Karpas-422 (cell line): ENCODE measurements around the gene GGNBP2. TPM values are rescaled to one million over a fixed set of nuclear protein-coding genes. Genes with fewer than 3 reads are reported as not detected.

ENCODE experiments used
- DNase-seq: peaks from one replicate; pipeline ENCODE4 v3.0.0-alpha.2; 2015
- H2AFZ ChIP-seq: fragments of 200-600 bp; sonication (generic); 2 replicates; pipeline ENCODE4 v1.6.1; 2014; ENCODE audit warnings: antibody characterized with exemption, low read length, mixed read lengths
- H3K27ac ChIP-seq: fragments of 200-600 bp; sonication (generic); 2 replicates; pipeline ENCODE4 v1.5.1; 2014; ENCODE audit warnings: mild to moderate bottlenecking, low read length, moderate library complexity
- H3K27me3 ChIP-seq: fragments of 200-600 bp; sonication (generic); 2 replicates; pipeline ENCODE4 v1.6.1; 2014; ENCODE audit warnings: low read length, mixed read lengths
- H3K36me3 ChIP-seq: fragments of 200-600 bp; sonication (generic); 2 replicates; pipeline ENCODE4 v1.6.1; 2014; ENCODE audit warnings: low read length, mixed read lengths; ENCODE audit not compliant: insufficient read depth
- H3K4me1 ChIP-seq: fragments of 200-600 bp; sonication (generic); 2 replicates; pipeline ENCODE4 v1.6.1; 2014; ENCODE audit warnings: mild to moderate bottlenecking, low read length, mixed read lengths
- H3K4me2 ChIP-seq: fragments of 200-600 bp; sonication (generic); 2 replicates; pipeline ENCODE4 v1.6.1; 2014; ENCODE audit warnings: low read length, low read depth, mild to moderate bottlenecking; ENCODE audit not compliant: poor library complexity, severe bottlenecking
- H3K4me3 ChIP-seq: fragments of 200-600 bp; sonication (generic); 2 replicates; pipeline ENCODE4 v1.5.1; 2014; ENCODE audit warnings: mild to moderate bottlenecking, antibody characterized with exemption, low read length, mixed read lengths
- H3K79me2 ChIP-seq: fragments of 200-600 bp; sonication (generic); 2 replicates; pipeline ENCODE4 v1.6.1; 2014; ENCODE audit warnings: mild to moderate bottlenecking, low read length, mixed read lengths
- H3K9ac ChIP-seq: fragments of 200-600 bp; sonication (generic); 2 replicates; pipeline ENCODE4 v1.6.0; 2014; ENCODE audit warnings: low read length
- H3K9me2 ChIP-seq: fragments of 200-600 bp; sonication (generic), shearing (Covaris generic); replicated peaks from 2 replicates; pipeline ENCODE4 v1.6.0; 2014; ENCODE audit warnings: mild to moderate bottlenecking, low read length, moderate library complexity; ENCODE audit not compliant: insufficient read depth
- H3K9me3 ChIP-seq: fragments of 300-700, 200-600 bp; sonication (generic); 2 replicates; pipeline ENCODE4 v1.6.1; 2014; ENCODE audit warnings: low read length, mixed read lengths
- H4K20me1 ChIP-seq: fragments of 200-600 bp; sonication (generic); 2 replicates; pipeline ENCODE4 v1.6.1; 2014; ENCODE audit warnings: mild to moderate bottlenecking, antibody characterized with exemption, low read length, low read depth; ENCODE audit not compliant: insufficient read depth
- total RNA-seq: library from RNA; depleted of rRNA; stranded (reverse); fragments of >200 nt; shearing (Covaris generic); gene quantifications from 2 replicates; pipeline ENCODE4 v1.2.3, GENCODE V29; 2014; ENCODE audit warnings: low replicate concordance

Gene GGNBP2
- total RNA-seq, 1 experiment from 2014 or later, result 49.5 TPM

- Histone ChIP-seq H3K36me3 (peaks cover 6% of the 10 kb centered on the region; the same call in 1 of the 2 replicates), H3K27ac (no peak overlapping the region), H4K20me1 (no peaks in the 10 kb centered on the region), H3K79me2 (no peaks in the 10 kb centered on the region), H3K27me3 (no peaks in the 10 kb centered on the region), H3K9ac (no peak overlapping the region), H3K4me1 (no peaks in the 10 kb centered on the region), H2AFZ (no peak overlapping the region), H3K4me2 (no peak overlapping the region), H3K4me3 (no peak overlapping the region), H3K9me3 (no peaks in the 10 kb centered on the region), H3K9me2 (no peaks in the 10 kb centered on the region)
- no peak for DNase-seq
These were observed 35.3 kb upstream of the GGNBP2 start for GRCh38 chr17:36509272-36509985.

- Histone ChIP-seq H3K9me2 (no peaks in the 10 kb centered on the region), H3K4me3 (no peak overlapping the region), H3K27ac (no peak overlapping the region), H3K9me3 (no peaks in the 10 kb centered on the region), H3K27me3 (no peaks in the 10 kb centered on the region), H3K36me3 (peaks cover 8% of the 10 kb centered on the region; the same call in 1 of the 2 replicates), H4K20me1 (no peaks in the 10 kb centered on the region), H2AFZ (no peak overlapping the region), H3K4me2 (no peak overlapping the region), H3K9ac (no peak overlapping the region), H3K4me1 (no peaks in the 10 kb centered on the region), H3K79me2 (no peaks in the 10 kb centered on the region)
- DNase-seq, result no peak
These were observed 34.1 kb upstream of the GGNBP2 start for GRCh38 chr17:36510636-36511035.

GRCh38 chr17:36511216-36511615 is 33.5 kb upstream of the GGNBP2 start:
- Histone ChIP-seq H4K20me1 (no peaks in the 10 kb centered on the region), H3K4me1 (no peaks in the 10 kb centered on the region), H3K9me2 (no peaks in the 10 kb centered on the region), H3K27me3 (no peaks in the 10 kb centered on the region), H3K4me3 (no peak overlapping the region), H3K9ac (no peak overlapping the region), H3K27ac (no peak overlapping the region), H3K36me3 (peaks cover 8% of the 10 kb centered on the region; the same call in 1 of the 2 replicates), H3K4me2 (no peak overlapping the region), H2AFZ (no peak overlapping the region), H3K9me3 (no peaks in the 10 kb centered on the region), H3K79me2 (no peaks in the 10 kb centered on the region)
- DNase-seq, result no peak

DNA sequence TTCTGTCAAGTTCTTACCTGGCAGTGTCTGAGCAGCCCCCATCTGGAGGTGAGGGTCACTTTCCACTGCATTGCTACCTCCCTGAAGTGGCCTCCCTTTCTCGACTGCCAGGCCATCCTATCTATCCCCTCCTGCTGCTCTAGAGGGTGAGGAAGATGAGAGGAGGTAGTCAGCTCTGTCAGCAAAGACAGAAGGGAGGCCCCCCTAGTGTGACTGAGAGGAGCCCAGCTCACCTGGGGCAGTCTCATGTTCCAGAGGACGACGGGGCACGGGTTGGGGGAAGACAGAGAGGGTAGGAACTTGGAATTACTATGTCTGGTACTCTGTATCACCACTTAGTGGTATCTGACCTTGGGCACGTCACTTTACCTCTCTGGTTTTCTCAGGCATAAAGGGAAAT is 32.1 kb upstream of the GGNBP2 start:
- Histone ChIP-seq H3K4me1 (no peaks in the 10 kb centered on the region), H3K27me3 (no peaks in the 10 kb centered on the region), H3K27ac (no peak overlapping the region), H2AFZ (no peak overlapping the region), H3K4me3 (no peak overlapping the region), H3K9me2 (no peaks in the 10 kb centered on the region), H3K36me3 (peaks cover 5% of the 10 kb centered on the region; the same call in 1 of the 2 replicates), H4K20me1 (no peaks in the 10 kb centered on the region), H3K4me2 (no peak overlapping the region), H3K9me3 (no peaks in the 10 kb centered on the region), H3K79me2 (no peaks in the 10 kb centered on the region), H3K9ac (no peak overlapping the region)
- DNase-seq, result no peak

GRCh38 chr17:36514856-36515255 is 29.9 kb upstream of the GGNBP2 start:
- DNase-seq, result no peak
- Histone ChIP-seq H3K9me3 (no peaks in the 10 kb centered on the region), H3K9me2 (no peaks in the 10 kb centered on the region), H3K4me3 (no peak overlapping the region), H2AFZ (no peak overlapping the region), H3K4me1 (no peaks in the 10 kb centered on the region), H3K36me3 (peaks cover 11% of the 10 kb centered on the region; the same call in 1 of the 2 replicates), H3K79me2 (no peaks in the 10 kb centered on the region), H3K27ac (no peak overlapping the region), H4K20me1 (no peaks in the 10 kb centered on the region), H3K27me3 (no peaks in the 10 kb centered on the region), H3K4me2 (no peak overlapping the region), H3K9ac (no peak overlapping the region)

- H3K36me3 ChIP-seq, result peaks cover 16% of the 10 kb centered on the region; the same call in 1 of the 2 replicates
These were observed 28.9 kb upstream of the GGNBP2 start for GRCh38 chr17:36515837-36516236.

DNA sequence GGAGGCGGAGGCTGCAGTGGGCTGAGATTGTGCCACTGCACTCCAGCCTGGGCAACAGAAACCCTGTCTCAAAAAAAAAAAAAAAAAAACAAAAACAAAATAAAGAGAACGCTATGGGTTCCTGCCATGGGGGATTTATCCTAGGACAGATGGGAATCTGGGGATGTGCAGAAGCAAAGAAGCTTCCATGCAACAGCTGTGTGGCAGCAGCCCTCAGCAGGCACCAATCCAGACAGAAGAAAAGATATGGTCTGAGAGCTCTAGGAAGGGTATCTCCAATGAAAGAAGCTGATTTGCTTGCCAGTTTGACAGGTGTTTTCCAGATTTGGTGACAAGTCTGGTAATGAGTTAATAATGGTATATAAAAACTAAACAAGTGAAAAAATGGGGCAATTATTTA is 21.6 kb upstream of the GGNBP2 start:
- H3K27me3 ChIP-seq, result no peaks in the 10 kb centered on the region
- H4K20me1 ChIP-seq, result no peaks in the 10 kb centered on the region

More at GRCh38 chr17:36515837-36516236, 28.9 kb upstream of the GGNBP2 start:
- Histone ChIP-seq H3K79me2 (no peaks in the 10 kb centered on the region), H3K4me1 (no peaks in the 10 kb centered on the region), H2AFZ (no peak overlapping the region), H3K4me3 (no peak overlapping the region), H3K27ac (no peak overlapping the region), H4K20me1 (no peaks in the 10 kb centered on the region), H3K9ac (no peak overlapping the region), H3K9me2 (no peaks in the 10 kb centered on the region), H3K4me2 (no peak overlapping the region), H3K9me3 (no peaks in the 10 kb centered on the region), H3K27me3 (no peaks in the 10 kb centered on the region)
- no peak for DNase-seq

GRCh38 chr17:36524428-36524876 is 20.3 kb upstream of the GGNBP2 start:
- peaks cover 4% of the 10 kb centered on the region; the same call in 1 of the 2 replicates for H3K79me2 ChIP-seq
- no peaks in the 10 kb centered on the region for H3K27me3 ChIP-seq
- H3K9me3 ChIP-seq, result no peaks in the 10 kb centered on the region
- peaks cover 48% of the 10 kb centered on the region for H3K36me3 ChIP-seq
- no peak overlapping the region for H3K4me2 ChIP-seq
- H3K9me2 ChIP-seq, result no peaks in the 10 kb centered on the region
- H3K9ac ChIP-seq, result no peak overlapping the region
- no peak overlapping the region for H3K27ac ChIP-seq
- H3K4me3 ChIP-seq, result no peak overlapping the region
- no peaks in the 10 kb centered on the region for H4K20me1 ChIP-seq
- DNase-seq, result no peak
- no peaks in the 10 kb centered on the region for H3K4me1 ChIP-seq
- H2AFZ ChIP-seq, result no peak overlapping the region

More for the DNA sequence above, 21.6 kb upstream of the GGNBP2 start:
- no peak overlapping the region for H3K27ac ChIP-seq
- no peaks in the 10 kb centered on the region for H3K4me1 ChIP-seq
- no peak overlapping the region for H3K9ac ChIP-seq
- no peak overlapping the region for H2AFZ ChIP-seq
- H3K79me2 ChIP-seq, result peaks cover 4% of the 10 kb centered on the region; the same call in 1 of the 2 replicates
- DNase-seq, result no peak
- no peak overlapping the region for H3K4me3 ChIP-seq
- H3K4me2 ChIP-seq, result no peak overlapping the region
- H3K9me2 ChIP-seq, result no peaks in the 10 kb centered on the region
- no peaks in the 10 kb centered on the region for H3K9me3 ChIP-seq
- peaks cover 54% of the 10 kb centered on the region for H3K36me3 ChIP-seq
